Measurements from ENCODE around the gene ELMOD3.
"Not testable (repeated sequence)": the region's sequence is repeated elsewhere in the genome, so short reads cannot be mapped to it uniquely, and the experiment has no call there.

DNA sequence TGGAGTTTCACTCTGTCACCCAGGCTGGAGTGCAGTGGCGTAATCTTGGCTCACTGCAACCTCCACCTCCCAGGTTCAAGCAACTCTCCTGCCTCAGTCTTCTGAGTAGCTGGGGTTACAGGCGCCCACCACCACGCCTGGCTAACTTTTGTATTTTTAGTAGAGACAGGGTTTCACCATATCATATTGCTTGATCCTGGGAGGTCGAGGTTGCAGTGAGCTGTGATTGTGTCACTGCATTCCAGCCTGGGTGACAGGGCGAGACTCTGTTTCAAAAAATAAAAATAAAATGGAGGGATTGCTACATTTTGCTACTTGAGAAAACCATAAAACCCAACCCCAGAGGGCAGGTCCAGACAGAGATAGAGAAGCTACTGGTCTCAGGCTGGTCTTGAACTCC, 28.6 kb downstream of the ELMOD3 start:
- TF ChIP-seq, protein P1, sequence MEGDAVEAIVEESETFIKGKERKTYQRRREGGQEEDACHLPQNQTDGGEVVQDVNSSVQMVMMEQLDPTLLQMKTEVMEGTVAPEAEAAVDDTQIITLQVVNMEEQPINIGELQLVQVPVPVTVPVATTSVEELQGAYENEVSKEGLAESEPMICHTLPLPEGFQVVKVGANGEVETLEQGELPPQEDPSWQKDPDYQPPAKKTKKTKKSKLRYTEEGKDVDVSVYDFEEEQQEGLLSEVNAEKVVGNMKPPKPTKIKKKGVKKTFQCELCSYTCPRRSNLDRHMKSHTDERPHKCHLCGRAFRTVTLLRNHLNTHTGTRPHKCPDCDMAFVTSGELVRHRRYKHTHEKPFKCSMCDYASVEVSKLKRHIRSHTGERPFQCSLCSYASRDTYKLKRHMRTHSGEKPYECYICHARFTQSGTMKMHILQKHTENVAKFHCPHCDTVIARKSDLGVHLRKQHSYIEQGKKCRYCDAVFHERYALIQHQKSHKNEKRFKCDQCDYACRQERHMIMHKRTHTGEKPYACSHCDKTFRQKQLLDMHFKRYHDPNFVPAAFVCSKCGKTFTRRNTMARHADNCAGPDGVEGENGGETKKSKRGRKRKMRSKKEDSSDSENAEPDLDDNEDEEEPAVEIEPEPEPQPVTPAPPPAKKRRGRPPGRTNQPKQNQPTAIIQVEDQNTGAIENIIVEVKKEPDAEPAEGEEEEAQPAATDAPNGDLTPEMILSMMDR (IDR thresholded peaks at IDR 0.05), result not testable (repeated sequence)
- TF ChIP-seq, protein P2, sequence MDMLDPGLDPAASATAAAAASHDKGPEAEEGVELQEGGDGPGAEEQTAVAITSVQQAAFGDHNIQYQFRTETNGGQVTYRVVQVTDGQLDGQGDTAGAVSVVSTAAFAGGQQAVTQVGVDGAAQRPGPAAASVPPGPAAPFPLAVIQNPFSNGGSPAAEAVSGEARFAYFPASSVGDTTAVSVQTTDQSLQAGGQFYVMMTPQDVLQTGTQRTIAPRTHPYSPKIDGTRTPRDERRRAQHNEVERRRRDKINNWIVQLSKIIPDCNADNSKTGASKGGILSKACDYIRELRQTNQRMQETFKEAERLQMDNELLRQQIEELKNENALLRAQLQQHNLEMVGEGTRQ (CRISPR knock-in tag; IDR thresholded peaks at IDR 0.05), result not testable (repeated sequence)
- TF ChIP-seq, protein P3, sequence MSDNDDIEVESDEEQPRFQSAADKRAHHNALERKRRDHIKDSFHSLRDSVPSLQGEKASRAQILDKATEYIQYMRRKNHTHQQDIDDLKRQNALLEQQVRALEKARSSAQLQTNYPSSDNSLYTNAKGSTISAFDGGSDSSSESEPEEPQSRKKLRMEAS (CRISPR knock-in tag; IDR thresholded peaks at IDR 0.05), result not testable (repeated sequence)
- TF ChIP-seq, protein P4, sequence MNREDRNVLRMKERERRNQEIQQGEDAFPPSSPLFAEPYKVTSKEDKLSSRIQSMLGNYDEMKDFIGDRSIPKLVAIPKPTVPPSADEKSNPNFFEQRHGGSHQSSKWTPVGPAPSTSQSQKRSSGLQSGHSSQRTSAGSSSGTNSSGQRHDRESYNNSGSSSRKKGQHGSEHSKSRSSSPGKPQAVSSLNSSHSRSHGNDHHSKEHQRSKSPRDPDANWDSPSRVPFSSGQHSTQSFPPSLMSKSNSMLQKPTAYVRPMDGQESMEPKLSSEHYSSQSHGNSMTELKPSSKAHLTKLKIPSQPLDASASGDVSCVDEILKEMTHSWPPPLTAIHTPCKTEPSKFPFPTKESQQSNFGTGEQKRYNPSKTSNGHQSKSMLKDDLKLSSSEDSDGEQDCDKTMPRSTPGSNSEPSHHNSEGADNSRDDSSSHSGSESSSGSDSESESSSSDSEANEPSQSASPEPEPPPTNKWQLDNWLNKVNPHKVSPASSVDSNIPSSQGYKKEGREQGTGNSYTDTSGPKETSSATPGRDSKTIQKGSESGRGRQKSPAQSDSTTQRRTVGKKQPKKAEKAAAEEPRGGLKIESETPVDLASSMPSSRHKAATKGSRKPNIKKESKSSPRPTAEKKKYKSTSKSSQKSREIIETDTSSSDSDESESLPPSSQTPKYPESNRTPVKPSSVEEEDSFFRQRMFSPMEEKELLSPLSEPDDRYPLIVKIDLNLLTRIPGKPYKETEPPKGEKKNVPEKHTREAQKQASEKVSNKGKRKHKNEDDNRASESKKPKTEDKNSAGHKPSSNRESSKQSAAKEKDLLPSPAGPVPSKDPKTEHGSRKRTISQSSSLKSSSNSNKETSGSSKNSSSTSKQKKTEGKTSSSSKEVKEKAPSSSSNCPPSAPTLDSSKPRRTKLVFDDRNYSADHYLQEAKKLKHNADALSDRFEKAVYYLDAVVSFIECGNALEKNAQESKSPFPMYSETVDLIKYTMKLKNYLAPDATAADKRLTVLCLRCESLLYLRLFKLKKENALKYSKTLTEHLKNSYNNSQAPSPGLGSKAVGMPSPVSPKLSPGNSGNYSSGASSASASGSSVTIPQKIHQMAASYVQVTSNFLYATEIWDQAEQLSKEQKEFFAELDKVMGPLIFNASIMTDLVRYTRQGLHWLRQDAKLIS (CRISPR knock-in tag; IDR thresholded peaks at IDR 0.05; ENCODE audit: borderline replicate concordance), result not testable (repeated sequence)
- not testable (repeated sequence) for TF ChIP-seq TEAD4 (CRISPR knock-in tag; IDR thresholded peaks at IDR 0.05); ZNF317 (CRISPR knock-in tag; IDR thresholded peaks at IDR 0.05; ENCODE audit: borderline replicate concordance, low read depth); MYBL2 (CRISPR knock-in tag; IDR thresholded peaks at IDR 0.05); IRF2 (CRISPR knock-in tag; IDR thresholded peaks at IDR 0.05; ENCODE audit: borderline replicate concordance, low read depth); ETV6 (CRISPR knock-in tag; IDR thresholded peaks at IDR 0.05); NFE2L1 (CRISPR knock-in tag; IDR thresholded peaks at IDR 0.05); ESRRA (CRISPR knock-in tag; IDR thresholded peaks at IDR 0.05; ENCODE audit: borderline replicate concordance)
- TF ChIP-seq, protein P5, sequence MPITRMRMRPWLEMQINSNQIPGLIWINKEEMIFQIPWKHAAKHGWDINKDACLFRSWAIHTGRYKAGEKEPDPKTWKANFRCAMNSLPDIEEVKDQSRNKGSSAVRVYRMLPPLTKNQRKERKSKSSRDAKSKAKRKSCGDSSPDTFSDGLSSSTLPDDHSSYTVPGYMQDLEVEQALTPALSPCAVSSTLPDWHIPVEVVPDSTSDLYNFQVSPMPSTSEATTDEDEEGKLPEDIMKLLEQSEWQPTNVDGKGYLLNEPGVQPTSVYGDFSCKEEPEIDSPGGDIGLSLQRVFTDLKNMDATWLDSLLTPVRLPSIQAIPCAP (CRISPR knock-in tag; IDR thresholded peaks at IDR 0.05), result not testable (repeated sequence)
